NCI-H128 (cell line): Measurements from ENCODE around the gene TXNDC5.
"Not testable (repeated sequence)": the region's sequence is repeated elsewhere in the genome, so short reads cannot be mapped to it uniquely, and the experiment has no call there.

Experiments used
- DNase-seq: peaks from one replicate; lab custom pipeline; 2025; ENCODE audit not compliant: unreplicated experiment; lab: John Stamatoyannopoulos, UW

The TXNDC5 gene

GRCh38 chr6:7914991-7915789 lies 4.6 kb upstream of the TXNDC5 start:
- DNase-seq, result no peak

GRCh38 chr6:7914311-7914710 lies 3.7 kb upstream of the TXNDC5 start:
- DNase-seq, result no peak

DNA sequence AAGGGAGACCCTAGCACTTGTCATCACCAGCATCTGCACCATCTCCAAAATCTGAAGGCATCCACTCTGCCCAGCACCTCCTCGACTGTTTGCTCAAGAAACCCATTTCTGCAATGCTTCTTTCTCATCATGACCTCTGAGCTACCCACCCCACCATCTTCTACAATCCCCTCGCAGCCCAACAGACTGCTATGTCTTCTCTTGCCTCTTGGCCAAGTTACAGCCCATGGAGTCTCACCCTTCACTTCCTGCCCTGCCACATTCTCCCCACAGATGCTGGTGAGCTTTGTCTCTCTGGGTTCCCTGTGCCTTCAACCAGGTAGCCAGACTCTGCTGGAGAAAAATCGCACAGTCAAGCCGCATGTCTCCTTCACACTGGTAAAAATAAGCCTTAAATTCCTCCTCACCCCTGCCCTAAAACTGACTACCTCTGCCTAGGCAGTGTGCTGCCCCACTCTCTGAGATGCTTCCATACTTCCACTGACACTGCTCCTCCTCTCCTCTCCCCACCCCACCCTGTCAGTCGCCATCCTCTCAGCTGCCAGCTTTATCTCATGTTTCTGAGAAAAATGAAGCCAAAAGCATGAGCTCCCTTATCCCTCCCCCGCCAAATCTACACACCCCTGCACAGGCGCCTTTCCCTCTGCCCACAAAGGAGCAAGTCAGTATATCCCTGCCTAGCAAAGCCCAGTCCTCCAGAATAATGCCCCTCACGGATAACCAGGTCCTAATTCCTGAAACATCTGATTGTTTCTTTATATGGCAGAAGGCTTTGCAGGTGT lies 2.3 kb upstream of the TXNDC5 start:
- no peak for DNase-seq

DNA sequence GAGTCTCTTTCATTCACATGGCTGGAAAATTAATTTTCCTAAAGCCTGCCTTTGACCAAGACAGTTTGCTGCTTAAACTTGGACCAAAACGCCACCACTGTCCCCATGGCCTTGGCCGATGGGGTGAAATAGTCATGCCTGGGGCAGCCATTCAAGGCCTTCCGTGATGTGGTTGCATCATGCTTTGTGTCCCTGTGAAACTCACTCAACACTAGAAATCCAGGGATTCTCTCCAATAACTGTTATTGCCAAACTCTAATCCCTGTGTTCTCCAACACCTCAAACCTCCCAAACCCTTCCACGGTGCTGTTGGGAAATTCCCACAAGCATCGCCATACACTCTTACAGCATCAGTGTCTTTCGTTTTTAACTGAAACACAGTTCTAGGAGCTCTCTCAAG lies 1.4 kb upstream of the TXNDC5 start:
- no peak for DNase-seq

DNA sequence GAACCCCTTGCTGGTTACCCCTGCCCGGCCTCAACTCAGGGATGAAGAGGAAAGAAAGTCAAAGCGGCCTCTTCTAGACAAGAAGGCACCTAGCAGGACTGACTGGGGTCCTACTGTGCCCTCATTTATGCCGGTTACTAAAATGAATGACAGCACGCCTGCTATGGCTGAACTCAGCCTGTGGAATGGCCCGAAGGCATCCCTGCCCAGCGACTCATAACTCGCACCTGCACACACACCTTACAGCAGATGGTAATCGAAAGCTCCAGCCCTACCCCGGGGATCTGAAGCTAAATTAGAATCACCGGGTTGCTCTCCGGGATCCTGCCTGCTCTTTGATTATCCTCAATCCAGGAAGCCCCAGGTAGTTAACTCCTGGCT lies 747 bp upstream of the TXNDC5 start:
- DNase-seq, result no peak

DNA sequence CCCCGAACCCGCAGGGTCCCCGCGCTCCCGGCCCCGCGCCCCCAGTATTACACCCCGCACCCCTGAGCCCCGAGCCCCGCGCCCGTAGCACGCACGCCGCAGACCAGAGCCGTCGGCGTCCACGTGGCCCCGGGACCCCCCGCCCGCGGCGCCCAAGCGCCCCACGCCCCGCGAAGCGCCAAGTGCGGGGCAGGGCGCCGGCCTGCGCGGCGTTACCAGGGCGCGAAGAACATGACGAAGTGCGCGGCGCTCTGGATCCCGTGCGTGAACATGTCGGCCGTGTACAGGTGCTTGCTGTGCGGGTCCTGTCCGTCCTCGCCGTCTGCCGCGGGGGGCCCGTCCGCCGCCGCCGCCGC lies 312 bp downstream of the TXNDC5 start:
- DNase-seq, result no peak

DNA sequence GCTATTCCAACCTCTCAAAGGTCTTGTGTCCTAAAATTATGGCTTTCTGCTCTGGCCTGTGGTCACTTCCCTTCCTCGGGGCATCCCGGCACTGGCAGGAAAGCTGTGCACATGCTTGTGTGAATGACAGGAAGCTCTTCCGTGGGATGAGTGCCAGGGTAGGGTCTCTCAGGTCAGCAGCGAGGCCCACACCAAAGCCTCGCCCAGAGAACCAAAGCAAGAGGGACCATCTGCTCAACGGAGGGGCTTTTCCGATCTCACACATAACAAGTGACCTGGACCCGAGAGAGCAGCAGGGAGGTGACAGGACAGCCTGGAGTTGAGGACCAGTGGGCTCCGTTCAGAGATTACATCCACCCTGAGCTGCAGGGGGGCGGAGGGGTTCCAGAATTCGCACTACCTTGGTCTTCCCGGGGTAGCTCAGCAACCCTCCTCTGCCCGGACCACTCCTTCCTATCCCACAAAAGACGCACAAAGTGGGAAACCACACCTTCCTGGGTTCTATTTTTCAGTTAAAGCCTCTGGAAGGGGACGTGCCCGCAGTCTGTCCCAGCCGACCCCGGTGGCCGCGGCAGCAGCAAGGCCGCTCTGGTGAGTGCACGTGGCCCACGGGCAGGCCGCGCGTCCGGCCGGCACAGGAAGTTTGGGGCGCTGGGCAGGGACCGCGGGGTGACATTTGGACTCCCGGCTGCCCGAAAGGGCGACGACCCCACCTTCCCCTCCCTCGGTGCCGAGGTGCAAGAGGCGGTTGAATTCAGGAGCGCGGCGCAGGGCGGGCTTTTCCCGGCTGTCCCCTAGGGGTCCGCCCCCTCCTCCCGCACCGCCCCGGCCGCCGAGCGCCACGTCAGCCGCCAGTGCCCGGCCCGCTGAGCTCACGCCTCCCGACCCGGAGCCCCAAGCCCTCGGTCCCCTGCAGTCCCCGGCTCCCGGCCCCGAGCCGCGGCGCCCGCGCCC lies 988 bp downstream of the TXNDC5 start:
- DNase-seq, result no peak

- DNase-seq, result no peak
These were observed 3.4 kb downstream of the TXNDC5 start for GRCh38 chr6:7907159-7907558.

DNA sequence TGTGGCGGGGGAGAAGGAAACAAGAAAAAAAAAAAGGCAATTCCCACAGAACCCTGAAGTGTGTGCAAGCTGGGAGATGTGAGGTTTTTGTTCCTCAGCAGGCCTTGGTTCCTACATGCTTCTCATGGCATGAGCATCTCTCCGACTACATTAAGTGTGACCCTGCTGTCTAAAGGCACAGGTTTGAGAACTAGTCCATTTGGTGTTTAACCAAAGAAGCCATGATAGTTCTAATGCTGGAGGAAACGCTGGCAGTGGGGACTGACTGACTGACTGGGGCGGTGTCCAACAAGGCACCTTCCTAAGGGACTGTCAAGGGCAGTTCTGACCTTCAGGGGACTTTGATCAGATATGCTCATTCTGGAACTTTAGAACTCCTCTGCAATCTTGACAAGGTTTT lies 3.8 kb downstream of the TXNDC5 start:
- no peak for DNase-seq

DNA sequence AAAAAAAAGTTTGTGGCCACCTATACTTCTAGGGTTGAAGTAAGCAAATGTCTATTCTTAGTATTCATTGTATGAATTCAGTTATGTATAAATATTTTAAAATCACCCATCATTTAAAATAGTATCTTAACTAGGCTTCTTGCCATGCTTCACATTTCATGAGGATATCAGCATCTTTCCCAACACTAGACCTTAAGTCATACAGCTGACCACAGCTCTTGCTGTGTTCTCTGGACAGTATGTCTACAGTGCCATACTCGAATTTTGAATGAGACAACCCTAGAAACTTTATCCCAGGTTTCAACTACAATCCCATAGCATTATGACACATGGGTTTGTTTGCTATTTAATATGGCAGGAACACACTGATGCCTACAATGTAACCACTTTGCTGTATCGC lies 5.2 kb downstream of the TXNDC5 start:
- DNase-seq, result no peak

DNA sequence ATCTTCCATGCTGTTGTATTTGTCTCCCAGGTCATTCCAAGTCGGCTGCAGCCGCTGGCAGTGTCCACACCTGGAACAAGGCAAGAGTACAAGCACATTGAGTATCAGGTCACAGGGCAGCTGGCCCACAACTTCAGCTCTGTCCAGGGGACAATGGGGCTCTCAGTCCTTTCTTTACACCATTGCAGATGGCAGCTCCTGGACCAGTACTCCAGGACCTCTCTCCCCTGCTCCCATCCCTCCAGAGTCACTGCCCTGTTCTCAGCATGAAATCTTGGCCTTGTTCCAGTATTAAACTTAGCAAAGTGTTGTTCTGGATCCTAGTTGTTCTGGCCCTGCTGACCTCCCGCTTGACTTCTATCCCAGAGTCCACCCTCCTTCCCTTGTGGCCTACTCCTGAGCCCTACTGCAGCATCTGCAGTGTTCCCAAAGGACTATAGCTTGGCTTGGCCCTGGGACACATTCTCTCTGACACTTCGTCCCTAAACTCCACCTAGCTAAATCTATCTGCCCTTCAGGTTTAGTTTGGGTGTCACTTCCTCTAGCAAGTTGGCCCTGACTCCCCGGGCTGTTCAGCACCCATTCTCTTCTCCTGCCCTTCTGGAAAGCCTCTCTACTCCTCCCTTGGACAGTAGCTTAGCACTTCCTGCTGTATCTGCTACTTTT lies 5.8 kb downstream of the TXNDC5 start:
- no peak for DNase-seq

DNA sequence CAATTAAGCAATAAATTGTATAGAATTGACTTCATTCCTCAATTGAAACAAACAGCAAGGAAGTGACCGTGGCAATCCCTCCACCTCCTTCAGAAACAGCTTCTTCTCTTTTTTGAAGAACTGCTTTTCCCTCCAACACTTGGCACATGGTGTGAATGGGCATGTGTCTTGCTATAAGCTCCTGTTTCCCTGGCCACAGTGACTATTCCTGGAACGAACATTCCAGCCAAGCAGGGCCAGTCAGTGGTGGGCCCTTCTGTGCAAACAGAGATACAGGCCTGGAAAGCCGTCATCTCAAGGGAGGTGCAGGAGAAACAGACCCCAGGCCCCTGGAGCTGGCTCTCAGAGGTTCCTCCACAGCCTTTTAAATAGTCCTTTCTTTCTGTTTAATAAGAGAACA lies 6.9 kb downstream of the TXNDC5 start:
- DNase-seq, result no peak

- no peak for DNase-seq
These were observed 7.7 kb downstream of the TXNDC5 start for GRCh38 chr6:7902867-7903266.

DNA sequence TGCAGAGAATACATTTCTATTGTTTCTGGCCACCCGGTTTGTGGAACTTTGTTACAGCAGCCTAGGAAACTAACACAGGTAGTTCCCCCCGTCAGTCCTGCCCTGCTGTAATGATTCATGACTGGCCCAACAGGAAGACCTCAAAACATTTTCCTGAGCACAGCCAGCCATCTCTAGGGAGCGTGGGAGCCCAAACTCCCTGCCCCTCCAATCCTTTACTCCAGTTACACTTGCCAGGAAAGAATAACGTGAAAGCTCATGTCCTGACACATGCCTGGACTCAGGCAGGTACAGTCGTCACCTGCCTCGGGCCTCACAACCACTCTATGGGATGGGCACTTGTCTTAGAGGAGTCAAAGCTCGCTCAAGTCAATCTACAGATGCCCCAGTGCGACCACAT lies 8.4 kb downstream of the TXNDC5 start:
- no peak for DNase-seq

- no peak for DNase-seq
These were observed 8.8 kb downstream of the TXNDC5 start for GRCh38 chr6:7901780-7902179.

- no peak for DNase-seq
These were observed 9.5 kb downstream of the TXNDC5 start for GRCh38 chr6:7901056-7901455.

DNA sequence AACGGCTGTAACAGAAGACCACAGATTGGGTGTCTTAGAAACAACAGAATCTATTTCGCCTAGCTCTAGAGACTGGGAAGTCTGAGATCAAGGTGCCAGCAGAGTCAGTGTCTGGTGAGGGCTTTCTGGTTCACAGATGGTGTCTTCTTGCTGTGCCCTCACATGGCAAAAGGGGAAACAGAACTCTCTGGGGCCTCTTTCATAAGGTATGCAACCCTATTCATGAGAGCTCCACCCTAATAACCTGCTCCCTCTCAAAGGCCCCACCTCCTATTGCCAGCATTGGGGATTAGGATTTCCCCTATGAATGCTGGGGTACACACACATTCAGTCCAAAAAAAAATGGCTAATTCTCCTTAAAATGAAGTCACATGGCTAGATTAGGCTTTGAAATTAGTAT lies 10.0 kb downstream of the TXNDC5 start:
- DNase-seq, result no peak

DNA sequence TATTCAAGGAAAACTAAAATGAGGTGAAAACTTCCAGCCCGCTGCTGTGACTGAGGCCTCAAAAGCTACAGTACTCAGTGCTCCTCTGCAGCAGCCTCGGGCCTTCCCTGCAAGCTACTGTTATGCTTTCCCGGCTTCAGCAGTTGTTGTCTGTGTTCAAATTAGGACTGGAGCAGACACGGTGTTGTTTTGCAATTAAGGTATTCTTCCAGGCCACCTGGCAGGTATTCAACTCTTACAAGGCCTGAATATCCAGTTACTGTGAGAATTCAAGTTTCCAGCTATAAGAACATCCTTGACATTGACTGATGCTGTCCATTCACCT lies 10.7 kb downstream of the TXNDC5 start:
- DNase-seq, result no peak

DNA sequence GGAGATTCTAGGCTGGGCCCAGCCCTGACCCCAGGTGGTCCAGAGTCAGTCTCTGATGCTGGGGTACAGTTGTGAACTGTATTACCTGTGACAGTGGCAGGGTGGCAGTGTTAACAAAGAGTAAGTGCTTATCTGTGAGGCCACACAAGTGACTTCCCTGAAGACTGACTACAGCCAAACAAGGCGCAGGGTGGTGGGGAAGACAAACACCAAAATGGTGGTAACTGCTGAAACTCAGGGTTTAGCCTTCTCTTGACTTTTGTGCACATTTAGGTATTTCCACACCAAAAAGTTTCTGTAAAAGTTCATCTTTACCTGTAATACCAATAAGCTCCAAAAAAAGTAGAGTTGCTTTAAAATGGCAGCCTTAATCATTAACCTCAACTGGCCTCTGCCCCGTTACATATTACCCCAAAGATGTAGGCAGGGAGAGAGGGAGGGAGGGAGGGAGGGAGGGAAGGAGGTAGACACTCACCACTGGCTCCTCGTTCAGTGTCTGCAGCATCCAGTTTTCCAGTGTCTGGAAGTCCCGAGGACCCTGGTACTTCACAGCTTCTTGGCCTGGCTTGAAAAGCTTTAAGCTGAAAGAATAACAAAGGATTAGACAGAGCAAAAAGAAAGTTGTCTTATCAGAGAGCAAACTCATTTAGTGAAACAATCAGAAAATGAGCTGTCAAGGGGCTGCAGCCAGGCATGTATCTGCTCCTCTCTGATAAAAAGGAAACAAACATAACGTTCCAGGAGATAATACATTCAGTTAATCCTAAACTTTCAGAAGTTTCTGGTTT lies 11.3 kb downstream of the TXNDC5 start:
- DNase-seq, result no peak

GRCh38 chr6:7898193-7898586 lies 12.4 kb downstream of the TXNDC5 start:
- not testable (repeated sequence) for DNase-seq
